ENCODE data around the gene KCNMA1. TPM values are rescaled to one million over a fixed set of nuclear protein-coding genes. Genes with fewer than 3 reads are reported as not detected.

Gene KCNMA1
- total and polyA plus RNA-seq, 7 experiments from 2014 or later, result 0.42 TPM; not detected in 6

- ChIA-PET POLR2A (no interaction called here), CTCF (no interaction called here)
- Histone ChIP-seq H3K9me3 (ENCODE audit: control insufficient read depth in 2 of 3, low read length in 3 of 3) (no peaks in the 10 kb centered on the region), H3K4me1 (ENCODE audit: control insufficient read depth in 2 of 2, insufficient read depth in 2 of 2, low read length in 2 of 2) (peaks cover 0 to 12% of the 10 kb centered on the region in 2 donors), H3K4me3 (ENCODE audit: low read length) (no peak overlapping the region), H3K27ac (ENCODE audit: low read depth, low read length) (no peak overlapping the region), H3K36me3 (ENCODE audit: control insufficient read depth in 2 of 3, insufficient read depth in 3 of 3, low read length in 3 of 3) (no peaks in the 10 kb centered on the region), H3K27me3 (ENCODE audit: control insufficient read depth in 2 of 2, insufficient read depth in 2 of 2, low read length in 2 of 2) (no peaks in the 10 kb centered on the region)
- ATAC-seq (no peak), DNase-seq (no peak)
- H3K36me3 Mint-ChIP-seq, result no peaks in the 10 kb centered on the region
- H3K27me3 Mint-ChIP-seq, result peaks cover 0 to 13% (median 2%) of the 10 kb centered on the region in 5 donors
- no peak overlapping the region for H3K4me3 Mint-ChIP-seq
- peaks cover 0 to 4% (median 0%) of the 10 kb centered on the region in 11 donors for H3K9me3 Mint-ChIP-seq
- H3K27ac Mint-ChIP-seq, result no peak overlapping the region
- intact Hi-C loops (cut with micrococcal nuclease), result no loop called here
- peaks cover 0 to 13% (median 6%) of the 10 kb centered on the region in 7 donors for H3K4me1 Mint-ChIP-seq
Measured at GRCh38 chr10:77259171-77259874, 378.3 kb downstream of the KCNMA1 start.

GRCh38 chr10:77256346-77256745, 381.3 kb downstream of the KCNMA1 start:
- DNase-seq (no peak), ATAC-seq (no peak)
- Histone ChIP-seq H3K27me3 (ENCODE audit: control insufficient read depth in 2 of 2, insufficient read depth in 2 of 2, low read length in 2 of 2) (no peaks in the 10 kb centered on the region), H3K9me3 (ENCODE audit: control insufficient read depth in 2 of 3, low read length in 3 of 3) (no peaks in the 10 kb centered on the region), H3K27ac (ENCODE audit: low read depth, low read length) (no peak overlapping the region), H3K4me3 (ENCODE audit: low read length) (no peak overlapping the region), H3K36me3 (ENCODE audit: control insufficient read depth in 2 of 3, insufficient read depth in 3 of 3, low read length in 3 of 3) (no peaks in the 10 kb centered on the region), H3K4me1 (ENCODE audit: control insufficient read depth in 2 of 2, insufficient read depth in 2 of 2, low read length in 2 of 2) (peaks cover 0 to 6% of the 10 kb centered on the region in 2 donors)
- CTCF ChIA-PET, result interaction anchor here (0.7 kb wide), 1 partner anchor 529 kb away, joined by 3 read pairs; no protein-coding TSS in a partner anchor
- H3K4me1 Mint-ChIP-seq, result peaks cover 0 to 4% (median 0%) of the 10 kb centered on the region in 7 donors
- H3K27ac Mint-ChIP-seq, result no peak overlapping the region
- H3K9me3 Mint-ChIP-seq, result peaks cover 0 to 4% (median 0%) of the 10 kb centered on the region in 11 donors
- peaks cover 0 to 8% (median 0%) of the 10 kb centered on the region in 5 donors for H3K27me3 Mint-ChIP-seq
- H3K36me3 Mint-ChIP-seq, result no peaks in the 10 kb centered on the region
- POLR2A ChIA-PET, result no interaction called here
- intact Hi-C loops (cut with micrococcal nuclease), result no loop called here
- no peak overlapping the region for H3K4me3 Mint-ChIP-seq

- H3K27ac Mint-ChIP-seq, result no peak overlapping the region
- peaks cover 0 to 7% (median 2%) of the 10 kb centered on the region in 5 donors for H3K27me3 Mint-ChIP-seq
- ChIA-PET POLR2A (no interaction called here), CTCF (no interaction called here)
- no peaks in the 10 kb centered on the region for H3K36me3 Mint-ChIP-seq
- Histone ChIP-seq H3K9me3 (ENCODE audit: control insufficient read depth in 2 of 3, low read length in 3 of 3) (no peaks in the 10 kb centered on the region), H3K4me1 (ENCODE audit: control insufficient read depth in 2 of 2, insufficient read depth in 2 of 2, low read length in 2 of 2) (peaks cover 0 to 6% of the 10 kb centered on the region in 2 donors), H3K27ac (ENCODE audit: low read depth, low read length) (no peak overlapping the region), H3K27me3 (ENCODE audit: control insufficient read depth in 2 of 2, insufficient read depth in 2 of 2, low read length in 2 of 2) (no peaks in the 10 kb centered on the region), H3K36me3 (ENCODE audit: control insufficient read depth in 2 of 3, insufficient read depth in 3 of 3, low read length in 3 of 3) (no peaks in the 10 kb centered on the region), H3K4me3 (ENCODE audit: low read length) (no peak overlapping the region)
- peaks cover 0 to 4% (median 0%) of the 10 kb centered on the region in 7 donors for H3K4me1 Mint-ChIP-seq
- DNase-seq (no peak), ATAC-seq (no peak)
- H3K9me3 Mint-ChIP-seq, result peaks cover 0 to 4% (median 0%) of the 10 kb centered on the region in 11 donors
- intact Hi-C loops (cut with micrococcal nuclease), result loop anchor here in 1 of 2 donors (5.0 kb wide), 1 partner anchor 389 kb away; no protein-coding TSS in a partner anchor
- H3K4me3 Mint-ChIP-seq, result no peak overlapping the region
Measured at GRCh38 chr10:77253556-77254064, 384.0 kb downstream of the KCNMA1 start.

GRCh38 chr10:77253147-77253545, 384.5 kb downstream of the KCNMA1 start:
- H3K27ac Mint-ChIP-seq, result no peak overlapping the region
- intact Hi-C loops (cut with micrococcal nuclease), result loop anchor here in 1 of 2 donors (5.0 kb wide), 1 partner anchor 389 kb away; no protein-coding TSS in a partner anchor
- H3K27ac ChIP-seq (ENCODE audit: low read depth, low read length), result no peak overlapping the region
- DNase-seq (no peak), ATAC-seq (no peak)
- CTCF ChIA-PET, result no interaction called here
- POLR2A ChIA-PET, result no interaction called here
- H3K36me3 Mint-ChIP-seq, result no peaks in the 10 kb centered on the region
- peaks cover 0 to 4% (median 0%) of the 10 kb centered on the region in 11 donors for H3K9me3 Mint-ChIP-seq
- H3K27me3 Mint-ChIP-seq, result peaks cover 0 to 8% (median 2%) of the 10 kb centered on the region in 5 donors
- H3K4me1 ChIP-seq (ENCODE audit: control insufficient read depth in 2 of 2, insufficient read depth in 2 of 2, low read length in 2 of 2), result peaks cover 0 to 6% of the 10 kb centered on the region in 2 donors
- no peaks in the 10 kb centered on the region for H3K9me3 ChIP-seq (ENCODE audit: control insufficient read depth in 2 of 3, low read length in 3 of 3)
- no peak overlapping the region for H3K4me3 Mint-ChIP-seq
- no peak overlapping the region for H3K4me3 ChIP-seq (ENCODE audit: low read length)
- H3K36me3 ChIP-seq (ENCODE audit: control insufficient read depth in 2 of 3, insufficient read depth in 3 of 3, low read length in 3 of 3), result no peaks in the 10 kb centered on the region
- H3K4me1 Mint-ChIP-seq, result peaks cover 0 to 4% (median 0%) of the 10 kb centered on the region in 7 donors
- no peaks in the 10 kb centered on the region for H3K27me3 ChIP-seq (ENCODE audit: control insufficient read depth in 2 of 2, insufficient read depth in 2 of 2, low read length in 2 of 2)

- Mint-ChIP-seq H3K36me3 (no peaks in the 10 kb centered on the region), H3K9me3 (peaks cover 0 to 4% (median 0%) of the 10 kb centered on the region in 11 donors), H3K4me3 (no peak overlapping the region), H3K27ac (no peak overlapping the region), H3K27me3 (peaks cover 0 to 14% (median 2%) of the 10 kb centered on the region in 5 donors), H3K4me1 (peaks cover 0 to 4% (median 0%) of the 10 kb centered on the region in 7 donors)
- H3K4me1 ChIP-seq (ENCODE audit: control insufficient read depth in 2 of 2, insufficient read depth in 2 of 2, low read length in 2 of 2), result peaks cover 0 to 6% of the 10 kb centered on the region in 2 donors
- no peak for DNase-seq
- ChIA-PET POLR2A (no interaction called here), CTCF (no interaction called here)
- no peaks in the 10 kb centered on the region for H3K9me3 ChIP-seq (ENCODE audit: control insufficient read depth in 2 of 3, low read length in 3 of 3)
- no peak for ATAC-seq
- no peak overlapping the region for H3K27ac ChIP-seq (ENCODE audit: low read depth, low read length)
- intact Hi-C loops (cut with micrococcal nuclease), result loop anchor here in 1 of 2 donors (5.0 kb wide), 1 partner anchor 390 kb away; no protein-coding TSS in a partner anchor
- H3K36me3 ChIP-seq (ENCODE audit: control insufficient read depth in 2 of 3, insufficient read depth in 3 of 3, low read length in 3 of 3), result no peaks in the 10 kb centered on the region
- no peaks in the 10 kb centered on the region for H3K27me3 ChIP-seq (ENCODE audit: control insufficient read depth in 2 of 2, insufficient read depth in 2 of 2, low read length in 2 of 2)
- H3K4me3 ChIP-seq (ENCODE audit: low read length), result no peak overlapping the region
Measured at GRCh38 chr10:77252380-77253146, 385.0 kb downstream of the KCNMA1 start.

- Mint-ChIP-seq H3K9me3 (no peaks in the 10 kb centered on the region), H3K36me3 (no peaks in the 10 kb centered on the region), H3K4me3 (no peak overlapping the region), H3K4me1 (peaks cover 0 to 4% (median 0%) of the 10 kb centered on the region in 7 donors), H3K27me3 (peaks cover 0 to 21% (median 2%) of the 10 kb centered on the region in 5 donors), H3K27ac (no peak overlapping the region)
- no peaks in the 10 kb centered on the region for H3K36me3 ChIP-seq (ENCODE audit: control insufficient read depth in 2 of 3, insufficient read depth in 3 of 3, low read length in 3 of 3)
- ATAC-seq (no peak), DNase-seq (no peak)
- intact Hi-C loops (cut with micrococcal nuclease), result loop anchor here in 1 of 2 donors (5.0 kb wide), 1 partner anchor 391 kb away; no protein-coding TSS in a partner anchor
- H3K9me3 ChIP-seq (ENCODE audit: control insufficient read depth in 2 of 3, low read length in 3 of 3), result no peaks in the 10 kb centered on the region
- H3K27ac ChIP-seq (ENCODE audit: low read depth, low read length), result no peak overlapping the region
- peaks cover 0 to 6% of the 10 kb centered on the region in 2 donors for H3K4me1 ChIP-seq (ENCODE audit: control insufficient read depth in 2 of 2, insufficient read depth in 2 of 2, low read length in 2 of 2)
- H3K4me3 ChIP-seq (ENCODE audit: low read length), result no peak overlapping the region
- H3K27me3 ChIP-seq (ENCODE audit: control insufficient read depth in 2 of 2, insufficient read depth in 2 of 2, low read length in 2 of 2), result no peaks in the 10 kb centered on the region
- POLR2A ChIA-PET, result no interaction called here
- CTCF ChIA-PET, result no interaction called here
Measured at GRCh38 chr10:77251297-77252013, 386.2 kb downstream of the KCNMA1 start.

Measured in naive thymus-derived CD4-positive, alpha-beta T cell (primary cell).